ENCODE data around the gene ARAP1.

ARAP1 gene

GRCh38 chr11:72784662-72785061 lies 32.5 kb upstream of the ARAP1 start:
- Mint-ChIP-seq H3K4me3 (no peak overlapping the region), H3K27me3 (no peaks in the 10 kb centered on the region), H3K4me1 (ENCODE audit: low read depth in 2 of 2) (peaks cover 17 to 23% of the 10 kb centered on the region in 2 donors), H3K9me3 (no peaks in the 10 kb centered on the region), H3K36me3 (ENCODE audit: insufficient read depth) (peaks cover 3% of the 10 kb centered on the region), H3K27ac (no peak overlapping the region)
- no peak for ATAC-seq (replicated peaks)
- no peak for DNase-seq

GRCh38 chr11:72783144-72783905 lies 31.1 kb upstream of the ARAP1 start:
- H3K27me3 Mint-ChIP-seq: no peaks in the 10 kb centered on the region
- no peaks in the 10 kb centered on the region for H3K9me3 Mint-ChIP-seq
- peaks cover 20 to 28% of the 10 kb centered on the region in 2 donors for H3K4me1 Mint-ChIP-seq (ENCODE audit: low read depth in 2 of 2)
- DNase-seq (no peak), ATAC-seq (replicated peaks) (no peak)
- peak overlapping the region in 1 of 2 donors; percentile 41 for H3K27ac Mint-ChIP-seq
- peaks cover 5% of the 10 kb centered on the region for H3K36me3 Mint-ChIP-seq (ENCODE audit: insufficient read depth)
- peak overlapping the region; percentile 72 to 82 for H3K4me3 Mint-ChIP-seq

- ATAC-seq (replicated peaks) (peak; percentile 42), DNase-seq (no peak)
- H3K4me1 Mint-ChIP-seq (ENCODE audit: low read depth in 2 of 2): peaks cover 20 to 29% of the 10 kb centered on the region in 2 donors
- H3K36me3 Mint-ChIP-seq (ENCODE audit: insufficient read depth): peaks cover 2% of the 10 kb centered on the region
- H3K9me3 Mint-ChIP-seq: no peaks in the 10 kb centered on the region
- no peaks in the 10 kb centered on the region for H3K27me3 Mint-ChIP-seq
- H3K27ac Mint-ChIP-seq: peak overlapping the region; percentile 57 to 87
- peak overlapping the region; percentile 72 to 82 for H3K4me3 Mint-ChIP-seq
Measured at GRCh38 chr11:72782081-72782920, 30.1 kb upstream of the ARAP1 start.

GRCh38 chr11:72781313-72782080 lies 29.3 kb upstream of the ARAP1 start:
- no peaks in the 10 kb centered on the region for H3K9me3 Mint-ChIP-seq
- ATAC-seq (replicated peaks) (peak; percentile 87), DNase-seq (peak; percentile 42 to 57 (median 55))
- H3K4me1 Mint-ChIP-seq (ENCODE audit: low read depth in 2 of 2): peaks cover 23 to 32% of the 10 kb centered on the region in 2 donors
- H3K27ac Mint-ChIP-seq: peak overlapping the region; percentile 41 to 87
- peak overlapping the region; percentile 72 to 82 for H3K4me3 Mint-ChIP-seq
- no peaks in the 10 kb centered on the region for H3K27me3 Mint-ChIP-seq
- H3K36me3 Mint-ChIP-seq (ENCODE audit: insufficient read depth): peaks cover 2% of the 10 kb centered on the region

GRCh38 chr11:72781063-72781312 lies 28.8 kb upstream of the ARAP1 start:
- no peak for ATAC-seq (replicated peaks)
- H3K27ac Mint-ChIP-seq: peak overlapping the region; percentile 41 to 57

GRCh38 chr11:72780296-72781062 lies 28.3 kb upstream of the ARAP1 start:
- H3K36me3 Mint-ChIP-seq (ENCODE audit: insufficient read depth): peaks cover 2% of the 10 kb centered on the region
- no peaks in the 10 kb centered on the region for H3K9me3 Mint-ChIP-seq
- DNase-seq: no peak
- peak overlapping the region; percentile 68 to 78 for H3K4me3 Mint-ChIP-seq
- no peaks in the 10 kb centered on the region for H3K27me3 Mint-ChIP-seq
- peaks cover 31 to 36% of the 10 kb centered on the region in 2 donors for H3K4me1 Mint-ChIP-seq (ENCODE audit: low read depth in 2 of 2)
- peak overlapping the region; percentile 41 to 57 for H3K27ac Mint-ChIP-seq
- ATAC-seq (replicated peaks): no peak

More at GRCh38 chr11:72781063-72781312, 28.8 kb upstream of the ARAP1 start:
- no peaks in the 10 kb centered on the region for H3K27me3 Mint-ChIP-seq
- H3K4me3 Mint-ChIP-seq: peak overlapping the region; percentile 68 to 78
- H3K4me1 Mint-ChIP-seq (ENCODE audit: low read depth in 2 of 2): peaks cover 28 to 36% of the 10 kb centered on the region in 2 donors
- DNase-seq: no peak
- H3K9me3 Mint-ChIP-seq: no peaks in the 10 kb centered on the region
- peaks cover 2% of the 10 kb centered on the region for H3K36me3 Mint-ChIP-seq (ENCODE audit: insufficient read depth)

GRCh38 chr11:72779495-72780128 lies 27.4 kb upstream of the ARAP1 start:
- peak overlapping the region; percentile 68 to 78 for H3K4me3 Mint-ChIP-seq
- peaks cover 31 to 41% of the 10 kb centered on the region in 2 donors for H3K4me1 Mint-ChIP-seq (ENCODE audit: low read depth in 2 of 2)
- H3K27ac Mint-ChIP-seq: peak overlapping the region in 1 of 2 donors; percentile 11

GRCh38 chr11:72778535-72779494 lies 26.6 kb upstream of the ARAP1 start:
- H3K36me3 Mint-ChIP-seq (ENCODE audit: insufficient read depth): peaks cover 2% of the 10 kb centered on the region
- H3K4me3 Mint-ChIP-seq: peak overlapping the region; percentile 68 to 78
- ATAC-seq (replicated peaks): no peak

More at GRCh38 chr11:72779495-72780128, 27.4 kb upstream of the ARAP1 start:
- DNase-seq: no peak
- Mint-ChIP-seq H3K9me3 (no peaks in the 10 kb centered on the region), H3K27me3 (no peaks in the 10 kb centered on the region), H3K36me3 (ENCODE audit: insufficient read depth) (peaks cover 2% of the 10 kb centered on the region)
- no peak for ATAC-seq (replicated peaks)

GRCh38 chr11:72777755-72778278 lies 25.6 kb upstream of the ARAP1 start:
- Mint-ChIP-seq H3K36me3 (ENCODE audit: insufficient read depth) (peaks cover 2% of the 10 kb centered on the region), H3K4me1 (ENCODE audit: low read depth in 2 of 2) (peaks cover 29 to 43% of the 10 kb centered on the region in 2 donors), H3K27me3 (no peaks in the 10 kb centered on the region), H3K4me3 (no peak overlapping the region), H3K27ac (peak overlapping the region in 1 of 2 donors; percentile 35), H3K9me3 (no peaks in the 10 kb centered on the region)
- ATAC-seq (replicated peaks) (no peak), DNase-seq (no peak)

More at GRCh38 chr11:72778535-72779494, 26.6 kb upstream of the ARAP1 start:
- Mint-ChIP-seq H3K9me3 (no peaks in the 10 kb centered on the region), H3K27ac (peak overlapping the region in 1 of 2 donors; percentile 11), H3K4me1 (ENCODE audit: low read depth in 2 of 2) (peaks cover 31 to 43% of the 10 kb centered on the region in 2 donors), H3K27me3 (no peaks in the 10 kb centered on the region)
- DNase-seq: no peak

- no peak for DNase-seq
- H3K4me1 Mint-ChIP-seq (ENCODE audit: low read depth in 2 of 2): peaks cover 22 to 36% of the 10 kb centered on the region in 2 donors
- no peaks in the 10 kb centered on the region for H3K9me3 Mint-ChIP-seq
- no peak for ATAC-seq (replicated peaks)
- no peak overlapping the region for H3K4me3 Mint-ChIP-seq
- peaks cover 2% of the 10 kb centered on the region for H3K36me3 Mint-ChIP-seq (ENCODE audit: insufficient read depth)
- no peaks in the 10 kb centered on the region for H3K27me3 Mint-ChIP-seq
- peak overlapping the region; percentile 35 to 56 for H3K27ac Mint-ChIP-seq
Measured at GRCh38 chr11:72776844-72777754, 24.9 kb upstream of the ARAP1 start.

Measured in effector memory CD8-positive, alpha-beta T cell (primary cell).